Osteocyte (in vitro differentiated cells): ENCODE data around the gene CLEC16A. TPM values are rescaled to one million over a fixed set of nuclear protein-coding genes. Genes with fewer than 3 reads are reported as not detected.

ENCODE experiments used
- DNase-seq: peaks from one replicate; pipeline ENCODE4 v3.0.0; 2021; ENCODE audit warnings: mixed read lengths; ENCODE audit not compliant: unreplicated experiment; ENCODE audit errors: extremely low spot score
- H3K27ac Mint-ChIP-seq: one replicate; pipeline ENCODE4 v1.8.0; 2021; ENCODE audit warnings: mild to moderate bottlenecking, mixed read lengths; ENCODE audit not compliant: unreplicated experiment
- H3K27me3 Mint-ChIP-seq: one replicate; pipeline ENCODE4 v1.8.0; 2021; ENCODE audit warnings: mixed read lengths; ENCODE audit not compliant: unreplicated experiment
- H3K36me3 Mint-ChIP-seq: one replicate; pipeline ENCODE4 v1.8.0; 2021; ENCODE audit warnings: mixed read lengths; ENCODE audit not compliant: unreplicated experiment
- H3K4me1 Mint-ChIP-seq: one replicate; pipeline ENCODE4 v1.8.0; 2021; ENCODE audit warnings: mixed read lengths; ENCODE audit not compliant: unreplicated experiment
- H3K4me3 Mint-ChIP-seq: one replicate; pipeline ENCODE4 v1.8.0; 2021; ENCODE audit warnings: mild to moderate bottlenecking, moderate library complexity, mixed read lengths; ENCODE audit not compliant: unreplicated experiment
- H3K9me3 Mint-ChIP-seq: one replicate; pipeline ENCODE4 v1.8.0; 2021; ENCODE audit warnings: mixed read lengths; ENCODE audit not compliant: unreplicated experiment
- total RNA-seq: library from RNA; stranded (reverse); gene quantifications from 2 replicates; pipeline ENCODE4 v1.2.1, GENCODE V29; 2021
- TF ChIP-seq, protein P1 (sequence below): fragments of 200-600 bp; sonication (generic); IDR thresholded peaks from 2 replicates; pipeline ENCODE4 v1.5.0; 2021; ENCODE audit warnings: antibody characterized with exemption, mild to moderate bottlenecking, moderate library complexity

CLEC16A gene
- total RNA-seq, 1 donor from 2014 or later = 22.1 TPM

DNA sequence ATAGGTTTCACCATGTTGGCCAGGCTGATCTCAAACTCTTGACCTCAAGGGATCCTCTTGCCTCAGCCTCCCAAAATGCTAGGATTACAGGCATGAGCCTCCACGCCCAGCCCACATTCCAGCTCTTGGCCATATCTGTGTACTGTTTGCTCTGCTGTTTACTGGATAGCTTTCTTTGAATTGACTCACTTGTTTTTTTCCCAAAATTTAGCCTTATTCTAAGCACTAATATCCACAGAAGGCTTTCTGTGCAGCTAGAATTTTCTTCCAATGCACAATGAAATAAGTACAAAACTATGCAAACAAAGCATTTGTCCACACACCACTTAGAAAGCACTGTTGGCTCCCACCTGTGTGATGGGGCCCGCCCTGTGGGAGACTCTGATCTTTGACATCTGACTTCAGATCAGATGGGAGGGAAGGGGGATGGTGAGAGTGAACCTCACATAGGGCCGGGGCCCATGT, 72.2 kb downstream of the CLEC16A start:
- no peak for DNase-seq
- TF ChIP-seq, protein P1, sequence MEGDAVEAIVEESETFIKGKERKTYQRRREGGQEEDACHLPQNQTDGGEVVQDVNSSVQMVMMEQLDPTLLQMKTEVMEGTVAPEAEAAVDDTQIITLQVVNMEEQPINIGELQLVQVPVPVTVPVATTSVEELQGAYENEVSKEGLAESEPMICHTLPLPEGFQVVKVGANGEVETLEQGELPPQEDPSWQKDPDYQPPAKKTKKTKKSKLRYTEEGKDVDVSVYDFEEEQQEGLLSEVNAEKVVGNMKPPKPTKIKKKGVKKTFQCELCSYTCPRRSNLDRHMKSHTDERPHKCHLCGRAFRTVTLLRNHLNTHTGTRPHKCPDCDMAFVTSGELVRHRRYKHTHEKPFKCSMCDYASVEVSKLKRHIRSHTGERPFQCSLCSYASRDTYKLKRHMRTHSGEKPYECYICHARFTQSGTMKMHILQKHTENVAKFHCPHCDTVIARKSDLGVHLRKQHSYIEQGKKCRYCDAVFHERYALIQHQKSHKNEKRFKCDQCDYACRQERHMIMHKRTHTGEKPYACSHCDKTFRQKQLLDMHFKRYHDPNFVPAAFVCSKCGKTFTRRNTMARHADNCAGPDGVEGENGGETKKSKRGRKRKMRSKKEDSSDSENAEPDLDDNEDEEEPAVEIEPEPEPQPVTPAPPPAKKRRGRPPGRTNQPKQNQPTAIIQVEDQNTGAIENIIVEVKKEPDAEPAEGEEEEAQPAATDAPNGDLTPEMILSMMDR = no peak
- H3K4me1 Mint-ChIP-seq = peaks cover 13% of the 10 kb centered on the region
- H3K9me3 Mint-ChIP-seq = no peaks in the 10 kb centered on the region
- H3K27ac Mint-ChIP-seq = no peak overlapping the region
- peaks cover 7% of the 10 kb centered on the region for H3K36me3 Mint-ChIP-seq
- no peak overlapping the region for H3K4me3 Mint-ChIP-seq
- H3K27me3 Mint-ChIP-seq = no peaks in the 10 kb centered on the region

DNA sequence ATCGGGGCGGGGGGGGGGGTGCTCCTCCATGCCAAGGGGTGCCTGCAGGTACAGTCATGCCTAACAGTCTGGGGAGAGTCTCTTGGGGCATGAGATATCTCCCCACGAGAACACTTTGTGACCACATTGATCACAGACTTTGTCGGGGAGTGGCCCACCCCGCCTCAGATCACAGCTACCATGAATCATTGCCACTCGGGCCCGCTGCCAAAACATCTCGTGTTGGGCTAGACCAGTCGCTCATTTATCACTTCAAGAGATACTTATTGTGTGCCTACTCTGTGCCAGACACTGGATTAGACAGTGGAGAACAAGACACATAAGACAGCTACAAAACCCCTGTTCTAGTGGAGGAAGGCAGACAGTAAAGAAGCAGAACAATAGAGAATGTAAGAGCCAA, 72.6 kb downstream of the CLEC16A start:
- Mint-ChIP-seq H3K36me3 (peaks cover 7% of the 10 kb centered on the region), H3K4me3 (no peak overlapping the region), H3K27ac (no peak overlapping the region), H3K4me1 (peaks cover 13% of the 10 kb centered on the region), H3K27me3 (no peaks in the 10 kb centered on the region), H3K9me3 (no peaks in the 10 kb centered on the region)
- TF ChIP-seq, protein P1 = no peak
- DNase-seq = no peak

DNA sequence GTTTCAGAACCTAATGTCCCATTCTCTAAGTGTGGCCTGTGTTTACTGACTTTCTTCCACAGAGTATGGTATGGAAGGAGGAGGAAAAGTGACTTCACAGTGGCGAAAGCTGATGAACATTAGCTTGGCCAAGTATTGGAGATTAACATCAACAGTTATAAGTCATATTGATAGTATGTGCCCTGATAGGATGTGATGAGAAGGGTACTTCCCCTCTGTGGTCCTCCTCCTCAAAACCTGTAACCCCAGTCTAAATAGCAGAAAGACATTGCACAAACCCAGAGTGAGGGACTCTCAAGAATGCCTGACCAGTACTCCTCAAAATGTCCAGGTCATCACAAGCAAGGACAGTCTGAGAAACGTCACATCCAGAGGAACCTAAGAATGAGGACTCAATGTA, 73.1 kb downstream of the CLEC16A start:
- no peaks in the 10 kb centered on the region for H3K27me3 Mint-ChIP-seq
- H3K4me3 Mint-ChIP-seq = no peak overlapping the region
- DNase-seq = no peak
- no peaks in the 10 kb centered on the region for H3K9me3 Mint-ChIP-seq
- peaks cover 13% of the 10 kb centered on the region for H3K4me1 Mint-ChIP-seq
- H3K27ac Mint-ChIP-seq = no peak overlapping the region
- H3K36me3 Mint-ChIP-seq = peaks cover 7% of the 10 kb centered on the region
- TF ChIP-seq, protein P1 = no peak

DNA sequence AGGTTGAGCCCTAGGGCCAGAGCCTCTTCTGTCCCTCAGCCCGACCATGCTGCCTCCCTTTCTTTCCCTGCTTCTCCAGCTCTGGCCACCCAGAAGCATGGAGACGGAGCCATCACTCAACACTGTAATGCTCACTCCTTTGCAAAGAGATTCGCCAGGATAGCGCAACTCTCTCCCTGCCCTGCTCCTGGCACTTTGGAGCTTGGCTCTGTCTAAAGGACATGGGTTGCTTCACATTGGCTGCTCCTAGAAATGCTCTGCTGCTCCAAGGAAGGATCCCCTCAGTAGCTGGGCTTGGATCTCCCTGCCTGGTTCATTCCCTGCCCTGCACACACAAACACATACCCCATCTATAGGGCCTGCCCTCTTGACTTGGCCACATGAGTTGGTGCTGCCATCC, 76.0 kb downstream of the CLEC16A start:
- H3K9me3 Mint-ChIP-seq = no peaks in the 10 kb centered on the region
- TF ChIP-seq, protein P1 = no peak
- H3K4me1 Mint-ChIP-seq = peaks cover 13% of the 10 kb centered on the region
- DNase-seq = no peak
- no peaks in the 10 kb centered on the region for H3K27me3 Mint-ChIP-seq
- H3K27ac Mint-ChIP-seq = no peak overlapping the region
- H3K4me3 Mint-ChIP-seq = no peak overlapping the region
- peaks cover 23% of the 10 kb centered on the region for H3K36me3 Mint-ChIP-seq

GRCh38 chr16:11020792-11021551, 76.6 kb downstream of the CLEC16A start:
- peaks cover 28% of the 10 kb centered on the region for H3K36me3 Mint-ChIP-seq
- H3K4me1 Mint-ChIP-seq = peaks cover 13% of the 10 kb centered on the region
- DNase-seq = no peak
- H3K9me3 Mint-ChIP-seq = peaks cover 2% of the 10 kb centered on the region
- H3K4me3 Mint-ChIP-seq = no peak overlapping the region
- peak overlapping the region; percentile 23 for H3K27ac Mint-ChIP-seq
- H3K27me3 Mint-ChIP-seq = no peaks in the 10 kb centered on the region
- TF ChIP-seq, protein P1 = no peak
